ENCODE results near the gene CDKAL1. TPM values are rescaled to one million over a fixed set of nuclear protein-coding genes. Genes with fewer than 3 reads are reported as not detected.

Gene CDKAL1
- total and polyA plus RNA-seq, 10 of the 15 experiments (the other 5 are each of a cell fraction or from before 2014, with no cell fraction given) = 10.7 to 26.9 (median 17.3) TPM

DNA sequence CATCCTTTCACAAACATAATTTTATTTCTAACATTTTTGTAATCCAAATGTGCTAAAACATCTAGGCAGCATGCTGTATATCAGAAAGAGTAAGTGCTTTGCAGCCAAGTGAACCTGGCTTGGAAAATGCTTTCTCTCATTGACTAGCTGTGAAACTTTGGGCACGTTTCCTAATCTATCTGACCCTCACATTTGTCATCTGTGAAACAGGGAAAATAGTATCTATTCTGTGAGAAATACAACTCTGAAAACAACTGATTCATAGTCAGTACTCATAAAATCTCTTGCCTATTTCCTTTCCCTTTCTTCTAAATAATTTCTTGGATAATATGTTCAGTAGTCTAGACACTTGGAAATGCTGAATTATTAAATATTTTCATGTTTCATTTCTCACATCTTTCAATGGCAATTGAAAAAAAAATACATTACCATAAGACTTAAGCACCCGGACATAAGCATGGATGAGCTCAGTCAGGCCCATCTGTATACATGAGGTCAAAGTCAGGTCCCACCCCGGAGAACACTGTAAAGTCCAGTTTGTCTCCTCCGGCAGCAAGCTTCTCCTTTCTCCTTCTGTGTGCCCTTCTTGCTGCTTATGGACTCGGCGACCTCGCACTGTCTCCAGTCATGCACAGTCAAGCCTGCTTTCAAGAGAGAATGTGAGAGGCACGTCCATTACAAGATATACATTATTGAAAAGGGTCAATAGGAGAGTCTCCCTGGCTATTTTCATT, 604.2 kb downstream of the CDKAL1 start:
- no peak overlapping the region for H3K27ac ChIP-seq (ENCODE audit: control insufficient read depth, insufficient read depth)
- BruUV-seq (replicated peaks) = no TSS peak
- ChIA-PET POLR2A (no interaction called here), RAD21 (ENCODE audit: unreplicated experiment) (no interaction called here), SMC1A (ENCODE audit: uncharacterized antibody, unreplicated experiment) (interaction anchor here (1.1 to 1.6 kb wide), 2 partner anchors 9 to 18 kb away, joined by 3 to 4 read pairs; no protein-coding TSS in a partner anchor), CTCF (interaction anchor here (1.0 kb wide), 1 partner anchor 29 kb away, joined by 3 read pairs; no protein-coding TSS in a partner anchor)
- no peaks in the 10 kb centered on the region for H3K36me3 ChIP-seq (ENCODE audit: control insufficient read depth in 2 of 2, insufficient read depth in 2 of 2, low read length in 1 of 2)
- no peaks in the 10 kb centered on the region for H3K79me2 ChIP-seq (ENCODE audit: control insufficient read depth, insufficient read depth, low read length)
- intact Hi-C loops (cut with micrococcal nuclease; ENCODE audit: unreplicated experiment) = no loop called here
- DNase-seq (ENCODE audit: low read depth, low spot score) (no peak), FAIRE-seq (no peak), ATAC-seq (no peak)
- in situ Hi-C loops (cut with MboI) = no loop called here
- no peak overlapping the region for H2AFZ ChIP-seq (ENCODE audit: control insufficient read depth, low read depth, low read length)
- H3K4me2 ChIP-seq (ENCODE audit: control insufficient read depth, insufficient read depth) = no peak overlapping the region
- H4K20me1 ChIP-seq (ENCODE audit: control insufficient read depth, insufficient read depth) = no peaks in the 10 kb centered on the region
- no peak overlapping the region for H3K4me3 ChIP-seq
- no peaks in the 10 kb centered on the region for H3K9me3 ChIP-seq (replicated peaks; ENCODE audit: control insufficient read depth, insufficient read depth, low read length)
- no peak overlapping the region for H3K9ac ChIP-seq (ENCODE audit: control insufficient read depth, insufficient read depth, low read length)
- WGBS (ENCODE audit: insufficient coverage, insufficient replicate concordance, low lambda C conversion rate, missing lambda C conversion rate) = 81% methylated on average over 8 of the region's 8 CpGs
- no peaks in the 10 kb centered on the region for H3K27me3 ChIP-seq (replicated peaks in 1 of 2; ENCODE audit: control insufficient read depth in 2 of 2, insufficient read depth in 2 of 2, low read length in 1 of 2)
- no peak for TF ChIP-seq RCOR1 (conservative IDR thresholded peaks at IDR 0.05; ENCODE audit: low read depth, low read length)
- no peak for TF ChIP-seq CREB1 (IDR thresholded peaks at IDR 0.05; ENCODE audit: low read depth)
- TF ChIP-seq FOXK2 (IDR thresholded peaks at IDR 0.05) = no peak
- TF ChIP-seq NFXL1 (IDR thresholded peaks at IDR 0.05; ENCODE audit: borderline replicate concordance) = no peak
- TF ChIP-seq RBBP5 (conservative IDR thresholded peaks at IDR 0.05) = no peak
- no peak for TF ChIP-seq EED (IDR thresholded peaks at IDR 0.05; ENCODE audit: low read depth)
- no peak for TF ChIP-seq MEF2B (IDR thresholded peaks at IDR 0.05; ENCODE audit: partially characterized antibody, poor library complexity, severe bottlenecking)
- TF ChIP-seq TCF7 (IDR thresholded peaks at IDR 0.05; ENCODE audit: borderline replicate concordance) = no peak
- no peak for TF ChIP-seq POLR2A (IDR thresholded peaks at IDR 0.05; ENCODE audit: low read depth, low read length)
- no peak for TF ChIP-seq WRNIP1 (IDR thresholded peaks at IDR 0.05; ENCODE audit: borderline replicate concordance, low read depth, low read length)
- no peak for TF ChIP-seq STAT1 (conservative IDR thresholded peaks at IDR 0.05)
- TF ChIP-seq GATAD2B (conservative IDR thresholded peaks at IDR 0.05; ENCODE audit: low read depth) = no peak
- no peak for TF ChIP-seq SMAD1 (IDR thresholded peaks at IDR 0.05; ENCODE audit: low read depth, partially characterized antibody)
- TF ChIP-seq, protein P1, sequence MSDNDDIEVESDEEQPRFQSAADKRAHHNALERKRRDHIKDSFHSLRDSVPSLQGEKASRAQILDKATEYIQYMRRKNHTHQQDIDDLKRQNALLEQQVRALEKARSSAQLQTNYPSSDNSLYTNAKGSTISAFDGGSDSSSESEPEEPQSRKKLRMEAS (IDR thresholded peaks at IDR 0.05; ENCODE audit: low read depth, low read length) = no peak
- no peak for TF ChIP-seq SIX5 (IDR thresholded peaks at IDR 0.05; ENCODE audit: low read depth, low read length, severe bottlenecking)
- TF ChIP-seq KDM1A (IDR thresholded peaks at IDR 0.05; ENCODE audit: borderline replicate concordance) = no peak
- TF ChIP-seq POLR2AphosphoS5 (IDR thresholded peaks at IDR 0.05; ENCODE audit: low read length) = no peak
- TF ChIP-seq, protein P2, sequence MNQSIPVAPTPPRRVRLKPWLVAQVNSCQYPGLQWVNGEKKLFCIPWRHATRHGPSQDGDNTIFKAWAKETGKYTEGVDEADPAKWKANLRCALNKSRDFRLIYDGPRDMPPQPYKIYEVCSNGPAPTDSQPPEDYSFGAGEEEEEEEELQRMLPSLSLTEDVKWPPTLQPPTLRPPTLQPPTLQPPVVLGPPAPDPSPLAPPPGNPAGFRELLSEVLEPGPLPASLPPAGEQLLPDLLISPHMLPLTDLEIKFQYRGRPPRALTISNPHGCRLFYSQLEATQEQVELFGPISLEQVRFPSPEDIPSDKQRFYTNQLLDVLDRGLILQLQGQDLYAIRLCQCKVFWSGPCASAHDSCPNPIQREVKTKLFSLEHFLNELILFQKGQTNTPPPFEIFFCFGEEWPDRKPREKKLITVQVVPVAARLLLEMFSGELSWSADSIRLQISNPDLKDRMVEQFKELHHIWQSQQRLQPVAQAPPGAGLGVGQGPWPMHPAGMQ (IDR thresholded peaks at IDR 0.05; ENCODE audit: borderline replicate concordance) = no peak
- H3K4me1 ChIP-seq (ENCODE audit: control insufficient read depth, insufficient read depth, low read length) = no peaks in the 10 kb centered on the region
